Colonic mucosa (tissue), 4 donors: ENCODE results near the gene BRME1. TPM values are rescaled to one million over a fixed set of nuclear protein-coding genes. Genes with fewer than 3 reads are reported as not detected.
"Not testable (repeated sequence)": the region's sequence is repeated elsewhere in the genome, so short reads cannot be mapped to it uniquely, and the experiment has no call there.

Experiments used
- DNase-seq: peaks from one replicate; pipeline ENCODE4 v3.0.0-alpha.2; 2020
- H3K27ac ChIP-seq: fragments of 200-600 bp; one replicate; pipeline ENCODE4 v1.8.0; 2021
- H3K27me3 ChIP-seq: fragments of 200-600 bp; one replicate; pipeline ENCODE4 v1.8.0; 2021
- H3K36me3 ChIP-seq: fragments of 200-600 bp; one replicate; pipeline ENCODE4 v1.8.0; 2021
- H3K4me1 ChIP-seq: fragments of 200-600 bp; one replicate; pipeline ENCODE4 v1.8.0; 2021; ENCODE audit warnings: mild to moderate bottlenecking
- H3K4me3 ChIP-seq: fragments of 200-600 bp; one replicate; pipeline ENCODE4 v1.8.0; 2021
- H3K9ac ChIP-seq, 2 donors: one replicate each; pipeline ENCODE4 v1.7.0; 2013; ENCODE audit warnings: control low read depth in 2 of 2, low read depth in 2 of 2, low read length in 2 of 2
- H3K9me3 ChIP-seq: fragments of 200-600 bp; one replicate; pipeline ENCODE4 v1.8.0; 2021
- intact Hi-C: fragments of 100-400 bp; cut with DNase I; formaldehyde crosslinking; loops from one replicate; pipeline ENCODE4 v1.14.1; 2022
- total RNA-seq, 2 donors: library from RNA; stranded (reverse); fragmentation: NEBNext Ultra II Directional in 1 of 2; extraction: Animal tissue kit (Norgen Biotek cat#: 25700) in 1 of 2; gene quantifications; one replicate each; pipeline ENCODE4 v1.2.1, GENCODE V29; 2021
- TF ChIP-seq, protein P1 (sequence below): fragments of 200-600 bp; IDR thresholded peaks from one replicate; pipeline ENCODE4 v1.8.0; 2022; ENCODE audit warnings: antibody characterized with exemption, mild to moderate bottlenecking
- donor health status: healthy.
- donor health status: DM: no; HTN: no; CAD: no.
- donor health status: DM: no; HTN: no; CAD: no.

Gene BRME1
- total RNA-seq, 2 donors from 2014 or later, result 5.9 to 20.0 TPM

GRCh38 chr19:13923194-13923987 lies 17.5 kb upstream of the BRME1 start:
- TF ChIP-seq, protein P1, sequence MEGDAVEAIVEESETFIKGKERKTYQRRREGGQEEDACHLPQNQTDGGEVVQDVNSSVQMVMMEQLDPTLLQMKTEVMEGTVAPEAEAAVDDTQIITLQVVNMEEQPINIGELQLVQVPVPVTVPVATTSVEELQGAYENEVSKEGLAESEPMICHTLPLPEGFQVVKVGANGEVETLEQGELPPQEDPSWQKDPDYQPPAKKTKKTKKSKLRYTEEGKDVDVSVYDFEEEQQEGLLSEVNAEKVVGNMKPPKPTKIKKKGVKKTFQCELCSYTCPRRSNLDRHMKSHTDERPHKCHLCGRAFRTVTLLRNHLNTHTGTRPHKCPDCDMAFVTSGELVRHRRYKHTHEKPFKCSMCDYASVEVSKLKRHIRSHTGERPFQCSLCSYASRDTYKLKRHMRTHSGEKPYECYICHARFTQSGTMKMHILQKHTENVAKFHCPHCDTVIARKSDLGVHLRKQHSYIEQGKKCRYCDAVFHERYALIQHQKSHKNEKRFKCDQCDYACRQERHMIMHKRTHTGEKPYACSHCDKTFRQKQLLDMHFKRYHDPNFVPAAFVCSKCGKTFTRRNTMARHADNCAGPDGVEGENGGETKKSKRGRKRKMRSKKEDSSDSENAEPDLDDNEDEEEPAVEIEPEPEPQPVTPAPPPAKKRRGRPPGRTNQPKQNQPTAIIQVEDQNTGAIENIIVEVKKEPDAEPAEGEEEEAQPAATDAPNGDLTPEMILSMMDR, result no peak
- Histone ChIP-seq H3K9ac (no peak overlapping the region), H3K4me1 (no peaks in the 10 kb centered on the region), H3K36me3 (peaks cover 12% of the 10 kb centered on the region), H3K4me3 (no peak overlapping the region), H3K27me3 (no peaks in the 10 kb centered on the region), H3K27ac (no peak overlapping the region), H3K9me3 (no peaks in the 10 kb centered on the region)
- intact Hi-C loops, result no loop called here
- no peak for DNase-seq

DNA sequence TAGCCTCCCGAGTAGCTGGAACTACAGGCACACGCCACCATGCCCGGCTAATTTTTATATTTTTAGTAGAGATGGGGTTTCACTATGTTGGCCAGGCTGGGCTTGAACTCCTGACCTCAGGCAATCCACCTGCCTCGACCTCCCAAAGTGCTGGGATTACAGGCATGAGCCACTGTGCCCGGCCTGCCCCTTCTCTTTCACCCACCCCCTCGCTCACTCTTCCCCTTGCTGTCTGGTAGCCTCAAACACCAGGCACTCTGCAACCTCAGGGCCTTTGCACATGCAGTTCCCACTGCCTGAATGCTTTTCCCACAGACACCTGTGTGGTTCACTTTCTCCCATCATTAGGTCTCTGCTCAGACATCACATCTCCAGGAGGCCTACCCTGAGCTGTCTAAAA lies 16.2 kb upstream of the BRME1 start:
- intact Hi-C loops, DNase-seq, H3K9ac ChIP-seq, H3K4me3 ChIP-seq, H3K27ac ChIP-seq, H3K4me1 ChIP-seq, H3K9me3 ChIP-seq, H3K27me3 ChIP-seq: not testable (repeated sequence)
- peaks cover 12% of the 10 kb centered on the region for H3K36me3 ChIP-seq

- Histone ChIP-seq H3K4me3 (no peak overlapping the region), H3K27me3 (no peaks in the 10 kb centered on the region), H3K27ac (no peak overlapping the region), H3K9ac (no peak overlapping the region), H3K4me1 (no peaks in the 10 kb centered on the region), H3K36me3 (peaks cover 12% of the 10 kb centered on the region), H3K9me3 (no peaks in the 10 kb centered on the region)
- TF ChIP-seq, protein P1, result no peak
- intact Hi-C loops, result no loop called here
- DNase-seq, result no peak
Observed at GRCh38 chr19:13920940-13921747, 15.2 kb upstream of the BRME1 start.

GRCh38 chr19:13920524-13920923 lies 14.6 kb upstream of the BRME1 start:
- Histone ChIP-seq H3K27ac (no peak overlapping the region), H3K9me3 (no peaks in the 10 kb centered on the region), H3K4me1 (no peaks in the 10 kb centered on the region), H3K36me3 (peaks cover 12% of the 10 kb centered on the region), H3K27me3 (no peaks in the 10 kb centered on the region), H3K4me3 (no peak overlapping the region), H3K9ac (no peak overlapping the region)
- DNase-seq, result no peak
- TF ChIP-seq, protein P1, result no peak
- intact Hi-C loops, result no loop called here

DNA sequence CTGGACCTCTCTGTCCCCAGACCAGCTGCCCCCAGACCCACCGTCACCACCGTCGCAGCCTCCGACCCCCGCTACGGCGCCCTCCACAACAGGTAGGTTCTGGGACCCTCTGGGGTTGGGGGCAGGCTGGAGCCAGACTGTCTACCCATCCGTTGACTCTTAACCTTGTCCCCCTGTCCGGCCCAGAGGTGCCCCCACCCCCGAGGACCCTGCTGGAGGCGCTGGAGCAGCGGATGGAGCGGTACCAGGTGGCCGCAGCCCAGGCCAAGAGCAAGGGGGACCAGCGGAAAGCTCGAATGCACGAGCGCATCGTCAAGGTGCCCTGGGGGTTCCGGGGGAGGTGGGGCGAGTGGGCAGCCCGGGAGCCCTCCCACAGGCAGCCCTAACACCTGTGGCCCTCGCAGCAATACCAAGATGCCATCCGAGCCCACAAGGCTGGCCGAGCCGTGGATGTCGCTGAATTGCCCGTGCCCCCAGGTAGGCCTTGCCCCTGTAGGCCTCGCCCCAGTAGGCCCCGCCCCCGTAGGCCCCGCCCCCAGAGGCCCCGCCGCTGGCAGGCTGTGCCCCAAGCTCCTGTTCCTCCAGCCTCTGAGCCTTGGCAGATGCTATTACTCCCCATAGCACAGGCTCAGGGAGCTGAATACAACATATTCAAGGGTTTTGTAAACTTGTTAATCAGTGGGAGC lies 13.0 kb upstream of the BRME1 start:
- intact Hi-C loops, result no loop called here
- Histone ChIP-seq H3K4me1 (no peaks in the 10 kb centered on the region), H3K4me3 (no peak overlapping the region), H3K27me3 (no peaks in the 10 kb centered on the region), H3K36me3 (peaks cover 18% of the 10 kb centered on the region), H3K9me3 (no peaks in the 10 kb centered on the region), H3K9ac (no peak overlapping the region), H3K27ac (no peak overlapping the region)
- TF ChIP-seq, protein P1, result no peak
- DNase-seq, result no peak
